HEK293T (cell line): Measurements from ENCODE around the gene RNGTT.

Source experiments
- CTCF ChIA-PET: fragments of 350-600 bp; formaldehyde crosslinking; extraction: SDS; loops from one replicate; lab custom pipeline; 2021; ENCODE audit warnings: antibody characterized with exemption, inconsistent platforms; lab: Yijun Ruan, JAX
- POLR2A ChIA-PET: fragments of 350-600 bp; formaldehyde crosslinking; extraction: SDS; loops from one replicate; lab custom pipeline; 2020; ENCODE audit warnings: antibody characterized with exemption, inconsistent platforms; lab: Yijun Ruan, JAX
- DNase-seq: peaks from one replicate; pipeline ENCODE4 v3.0.0; 2012; ENCODE audit warnings: mixed read lengths; ENCODE audit errors: extremely low spot score
- ARNT ChIP-seq: fragments of 450-650 bp; IDR thresholded peaks from 2 replicates; pipeline ENCODE4 v1.6.1; 2017; ENCODE audit warnings: mild to moderate bottlenecking
- BHLHE40 ChIP-seq: fragments of 450-650 bp; IDR thresholded peaks from 2 replicates; pipeline ENCODE4 v1.6.1; 2016; ENCODE audit warnings: mild to moderate bottlenecking, moderate library complexity, borderline replicate concordance
- CTBP1 ChIP-seq: fragments of 450-650 bp; IDR thresholded peaks from 2 replicates; pipeline ENCODE4 v1.6.1; 2016; ENCODE audit warnings: borderline replicate concordance
- ELF4 ChIP-seq: fragments of 450-650 bp; IDR thresholded peaks from 2 replicates; pipeline ENCODE4 v1.6.1; 2017; ENCODE audit warnings: antibody characterized with exemption
- FOXA1 ChIP-seq: fragments of 450-650 bp; IDR thresholded peaks from 2 replicates; pipeline ENCODE4 v1.6.1; 2016; ENCODE audit warnings: mild to moderate bottlenecking
- FOXK2 ChIP-seq: fragments of 450-650 bp; IDR thresholded peaks from 2 replicates; pipeline ENCODE4 v1.6.1; 2016; ENCODE audit warnings: mild to moderate bottlenecking
- FOXM1 ChIP-seq: fragments of 450-650 bp; IDR thresholded peaks from 2 replicates; pipeline ENCODE4 v1.6.1; 2017; ENCODE audit warnings: mild to moderate bottlenecking, borderline replicate concordance
- HDGF ChIP-seq: fragments of 450-650 bp; IDR thresholded peaks from 2 replicates; pipeline ENCODE4 v1.6.1; 2017; ENCODE audit warnings: antibody characterized with exemption, borderline replicate concordance
- L3MBTL2 ChIP-seq: fragments of 450-650 bp; conservative IDR thresholded peaks from 2 replicates; pipeline ENCODE4 v1.6.1; 2016; ENCODE audit warnings: mild to moderate bottlenecking
- LEF1 ChIP-seq: fragments of 450-650 bp; IDR thresholded peaks from 2 replicates; pipeline ENCODE4 v1.6.1; 2017; ENCODE audit warnings: mild to moderate bottlenecking, borderline replicate concordance
- NFRKB ChIP-seq: fragments of 450-650 bp; IDR thresholded peaks from 2 replicates; pipeline ENCODE4 v1.6.1; 2016; ENCODE audit warnings: mild to moderate bottlenecking, moderate library complexity
- PKNOX1 ChIP-seq: fragments of 450-650 bp; IDR thresholded peaks from 2 replicates; pipeline ENCODE4 v1.6.1; 2016
- SP1 ChIP-seq: fragments of 450-650 bp; IDR thresholded peaks from 2 replicates; pipeline ENCODE4 v1.6.1; 2017
- SUZ12 ChIP-seq: fragments of 450-650 bp; IDR thresholded peaks from 2 replicates; pipeline ENCODE4 v1.6.1; 2016; ENCODE audit warnings: mild to moderate bottlenecking
- TARDBP ChIP-seq: fragments of 450-650 bp; IDR thresholded peaks from 2 replicates; pipeline ENCODE4 v1.6.1; 2016
- ZNF384 ChIP-seq: fragments of 450-650 bp; IDR thresholded peaks from 2 replicates; pipeline ENCODE4 v1.6.1; 2016

RNGTT gene

GRCh38 chr6:88922775-88923548, 40.5 kb downstream of the RNGTT start:
- TF ChIP-seq FOXK2 (no peak), ZNF384 (no peak), NFRKB (no peak), SP1 (no peak), FOXM1 (no peak), ELF4 (no peak), FOXA1 (no peak), ARNT (no peak), HDGF (no peak), PKNOX1 (no peak), BHLHE40 (no peak), SUZ12 (no peak), L3MBTL2 (no peak), TARDBP (no peak), LEF1 (no peak), CTBP1 (no peak)
- no peak for DNase-seq
- POLR2A ChIA-PET: no interaction called here
- CTCF ChIA-PET: no interaction called here

GRCh38 chr6:88921734-88922133, 41.7 kb downstream of the RNGTT start:
- ChIA-PET CTCF (no interaction called here), POLR2A (no interaction called here)
- no peak for DNase-seq
- no peak for TF ChIP-seq HDGF
- TF ChIP-seq NFRKB: no peak
- TF ChIP-seq LEF1: no peak
- no peak for TF ChIP-seq FOXK2
- TF ChIP-seq FOXA1: no peak
- TF ChIP-seq SP1: no peak
- no peak for TF ChIP-seq ARNT
- no peak for TF ChIP-seq FOXM1
- TF ChIP-seq SUZ12: no peak

GRCh38 chr6:88920774-88921733, 42.4 kb downstream of the RNGTT start:
- ChIA-PET CTCF (no interaction called here), POLR2A (no interaction called here)
- no peak for DNase-seq
- TF ChIP-seq FOXM1: no peak
- TF ChIP-seq ARNT: no peak
- TF ChIP-seq ELF4: no peak
- no peak for TF ChIP-seq HDGF
- no peak for TF ChIP-seq SP1
- no peak for TF ChIP-seq PKNOX1
- TF ChIP-seq CTBP1: no peak
- TF ChIP-seq LEF1: no peak
- TF ChIP-seq SUZ12: no peak
- no peak for TF ChIP-seq FOXA1
- TF ChIP-seq NFRKB: no peak
- TF ChIP-seq BHLHE40: no peak
- no peak for TF ChIP-seq FOXK2
- no peak for TF ChIP-seq L3MBTL2
- no peak for TF ChIP-seq TARDBP
- no peak for TF ChIP-seq ZNF384

GRCh38 chr6:88920088-88920487, 43.3 kb downstream of the RNGTT start:
- DNase-seq: no peak
- ChIA-PET CTCF (no interaction called here), POLR2A (no interaction called here)
- TF ChIP-seq TARDBP (no peak), FOXK2 (no peak), CTBP1 (no peak), NFRKB (no peak)

- no peak for TF ChIP-seq SUZ12
- TF ChIP-seq PKNOX1: no peak
- TF ChIP-seq FOXA1: no peak
- TF ChIP-seq ARNT: no peak
- TF ChIP-seq CTBP1: no peak
- TF ChIP-seq SP1: no peak
- DNase-seq: no peak
- CTCF ChIA-PET: interaction anchor here (0.6 kb wide), 1 partner anchor 360 kb away, joined by 3 read pairs; no protein-coding TSS in a partner anchor
- POLR2A ChIA-PET: no interaction called here
Measured at GRCh38 chr6:88919032-88919431, 44.4 kb downstream of the RNGTT start.
